Mesodermal cell (in vitro differentiated cells): ENCODE measurements around the gene IFNA21. TPM values are rescaled to one million over a fixed set of nuclear protein-coding genes. Genes with fewer than 3 reads are reported as not detected.
"Not testable (repeated sequence)": the region's sequence is repeated elsewhere in the genome, so short reads cannot be mapped to it uniquely, and the experiment has no call there.

Source experiments
- H3K27ac ChIP-seq: 2 replicates; pipeline ENCODE4 v1.7.0; 2013; ENCODE audit warnings: mild to moderate bottlenecking, low read depth, low read length, moderate library complexity; ENCODE audit not compliant: severe bottlenecking
- H3K36me3 ChIP-seq: 2 replicates; pipeline ENCODE4 v1.7.1; 2013; ENCODE audit warnings: mild to moderate bottlenecking, low read length, moderate library complexity; ENCODE audit not compliant: control insufficient read depth, insufficient read depth
- H3K4me1 ChIP-seq: one replicate; pipeline ENCODE4 v1.7.1; 2013; ENCODE audit warnings: mild to moderate bottlenecking, low read length; ENCODE audit not compliant: insufficient read depth, control insufficient read depth, poor library complexity, severe bottlenecking
- H3K4me3 ChIP-seq: 2 replicates; pipeline ENCODE4 v1.7.0; 2013; ENCODE audit warnings: low read length, control low read depth, mild to moderate bottlenecking; ENCODE audit not compliant: insufficient read depth, poor library complexity, severe bottlenecking; ENCODE audit errors: extremely low read depth
- H3K9me3 ChIP-seq: 2 replicates; pipeline ENCODE4 v1.7.1; 2013; ENCODE audit warnings: mild to moderate bottlenecking, low read length, moderate library complexity; ENCODE audit not compliant: control insufficient read depth
- WGBS, 2 experiments: methylation state at CpG; one replicate each; pipeline ENCODE4 v1.1.5; 2013; ENCODE audit warnings: missing lambda C conversion rate in 2 of 2; ENCODE audit not compliant: insufficient coverage in 2 of 2; 5-methylcytosine and 5-hydroxymethylcytosine counted together
- polyA plus RNA-seq, 2 experiments: library from polyadenylated mRNA; stranded (reverse); fragments of 50-300 nt; gene quantifications; one replicate each; pipeline ENCODE4 v1.2.3, GENCODE V29; 2013

Gene IFNA21
- not detected for polyA plus RNA-seq (2013, experiment 1 of 2)
- polyA plus RNA-seq (2013, experiment 2 of 2), result not detected

DNA sequence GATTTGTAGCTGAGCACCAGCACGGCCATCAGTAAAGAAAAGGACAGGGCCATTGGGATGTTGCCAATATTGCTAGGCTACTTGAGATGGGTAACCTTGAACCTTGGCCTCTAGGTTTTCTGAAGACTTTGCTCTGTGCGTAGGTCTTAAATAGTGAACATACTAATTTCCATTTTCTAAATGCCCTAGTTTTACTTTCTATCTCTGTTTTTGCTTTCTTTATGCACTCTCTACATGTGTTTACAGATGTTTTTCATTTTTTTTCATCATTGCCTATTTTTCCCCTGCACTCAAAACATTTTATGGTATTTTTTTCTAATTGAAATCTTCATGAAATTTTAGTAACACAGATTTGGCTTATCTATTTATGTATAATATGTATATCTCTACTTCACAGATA, at the start of gene IFNA21:
Gene IFNA21 (minus strand): TSS at position 101 of the 400 bp plus-strand sequence. CDS start 48 bp downstream, at position 53.
- H3K9me3 ChIP-seq, H3K4me1 ChIP-seq, H3K4me3 ChIP-seq, H3K27ac ChIP-seq, H3K36me3 ChIP-seq: not testable (repeated sequence)
- 93% methylated on average over 2 of the region's 2 CpGs; no CpG with 5 or more reads in 1 of the 2 experiments for WGBS, 2 experiments

DNA sequence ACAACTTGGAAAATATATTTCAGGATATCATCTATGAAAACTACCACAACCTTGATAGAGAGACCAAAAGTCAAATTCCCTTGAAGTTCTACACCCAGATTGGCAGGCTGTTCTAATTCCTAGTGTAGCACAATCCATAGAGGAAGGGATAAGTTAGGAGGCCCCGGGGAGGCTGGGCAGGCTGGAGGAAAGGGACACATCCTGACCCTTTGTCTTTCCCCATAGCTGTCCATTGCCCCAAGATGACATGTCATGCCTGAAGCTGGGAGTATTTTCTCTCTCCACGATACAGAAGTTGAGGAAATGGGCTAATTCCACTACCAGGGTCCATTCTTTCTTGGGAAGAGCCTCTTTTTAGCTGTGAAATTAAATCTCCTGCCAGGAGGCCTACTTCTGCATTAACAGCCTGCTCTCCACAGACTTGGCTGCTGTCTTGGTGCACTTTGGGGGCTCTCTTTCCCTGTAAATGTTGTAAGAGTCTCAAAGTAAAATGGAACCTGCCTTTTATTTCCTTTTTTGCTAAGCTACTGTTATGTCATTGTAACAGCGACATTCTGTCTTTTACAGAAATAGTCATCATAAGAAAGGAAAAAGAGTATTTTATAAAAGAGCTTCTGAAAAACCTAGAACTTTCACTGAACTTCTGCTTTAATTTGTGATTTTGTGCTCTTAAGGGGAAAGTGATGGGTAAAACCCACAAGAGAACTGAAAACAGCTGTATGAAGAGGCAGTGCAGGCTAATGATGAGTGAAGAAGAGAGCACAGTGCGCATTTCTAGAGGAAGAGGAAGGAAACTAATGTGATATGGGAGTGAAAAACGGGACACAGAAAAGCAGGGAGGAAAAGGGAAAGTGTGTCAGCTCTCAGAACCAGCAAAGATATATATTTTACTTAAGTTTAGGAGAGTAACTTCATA, 47.2 kb upstream of the IFNA21 start:
- H3K36me3 ChIP-seq, H3K4me3 ChIP-seq, H3K27ac ChIP-seq, H3K4me1 ChIP-seq, H3K9me3 ChIP-seq: not testable (repeated sequence)
- 14% methylated on average over 1 of the region's 5 CpGs; no CpG with 5 or more reads in 1 of the 2 experiments for WGBS, 2 experiments

DNA sequence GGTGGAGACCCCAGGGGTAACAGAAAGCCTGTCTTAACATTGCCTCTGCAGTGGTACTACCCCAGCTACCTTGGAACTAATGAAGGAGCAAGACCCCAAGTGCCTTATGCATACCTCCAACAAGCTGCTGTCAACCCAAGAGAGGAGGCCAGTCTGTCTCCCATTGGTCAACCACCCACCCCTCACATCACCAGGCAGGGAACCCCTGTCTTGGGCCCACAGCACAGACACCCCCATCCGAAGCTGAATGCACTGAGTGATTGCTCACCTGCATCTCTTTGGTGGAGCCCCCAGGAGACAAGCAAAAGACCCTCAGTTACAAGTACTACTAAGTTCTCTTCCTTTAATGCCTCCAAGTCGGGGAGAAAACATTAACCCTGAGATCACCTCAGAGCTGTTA, 45.7 kb upstream of the IFNA21 start:
- not testable (repeated sequence) for H3K27ac ChIP-seq, H3K4me1 ChIP-seq, H3K36me3 ChIP-seq, H3K4me3 ChIP-seq, H3K9me3 ChIP-seq
- 78% methylated on average over 2 of the region's 2 CpGs; no CpG with 5 or more reads in 1 of the 2 experiments for WGBS, 2 experiments

DNA sequence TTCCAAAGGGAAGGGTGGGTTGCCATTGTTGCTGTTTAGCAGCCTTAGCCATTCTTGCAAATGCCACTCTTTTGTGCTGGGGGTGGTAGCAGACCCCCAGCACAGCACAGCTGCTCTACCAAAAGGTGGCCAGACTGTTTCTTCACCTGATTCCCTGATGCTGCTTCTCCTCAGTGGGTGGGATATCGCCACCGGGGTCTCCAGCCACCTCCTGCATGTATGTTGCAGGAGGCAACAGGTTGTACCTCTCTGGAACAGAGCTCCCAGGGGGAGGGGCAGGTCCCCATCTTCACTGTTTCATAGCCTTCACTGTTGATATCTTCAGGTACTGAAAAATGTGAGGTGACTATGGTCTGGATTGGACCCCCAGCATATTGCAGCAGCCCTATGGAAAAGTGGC, 44.3 kb upstream of the IFNA21 start:
- 100% methylated on average over 1 of the region's 2 CpGs; no CpG with 5 or more reads in 1 of the 2 experiments for WGBS, 2 experiments
- H3K4me1 ChIP-seq, H3K9me3 ChIP-seq, H3K4me3 ChIP-seq, H3K27ac ChIP-seq, H3K36me3 ChIP-seq: not testable (repeated sequence)

DNA sequence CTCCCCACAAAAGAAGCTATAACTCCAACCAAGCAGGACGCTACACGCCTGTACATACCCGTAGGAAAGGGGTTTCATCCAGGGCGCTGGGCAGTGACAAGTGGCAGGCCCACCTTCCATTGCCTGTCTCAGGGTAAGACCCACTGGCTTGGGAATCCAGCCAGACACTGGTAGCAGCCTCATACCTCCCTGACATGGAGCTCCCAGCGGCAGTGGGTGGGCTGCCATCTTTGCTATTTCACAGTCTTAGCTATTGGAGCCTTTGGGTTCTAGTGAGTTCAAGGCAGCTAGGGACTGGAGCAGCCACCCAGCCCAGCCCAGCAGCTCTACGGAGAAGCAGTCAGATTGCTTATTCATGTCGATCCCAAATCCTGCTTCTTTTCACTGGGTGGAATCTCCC, 43.9 kb upstream of the IFNA21 start:
- Histone ChIP-seq H3K4me3 (no peak overlapping the region), H3K36me3 (no peaks in the 10 kb centered on the region), H3K9me3 (no peaks in the 10 kb centered on the region), H3K4me1 (no peaks in the 10 kb centered on the region), H3K27ac (no peak overlapping the region)
- WGBS, 2 experiments, result 90 to 95% methylated on average over 7 of the region's 7 CpGs

DNA sequence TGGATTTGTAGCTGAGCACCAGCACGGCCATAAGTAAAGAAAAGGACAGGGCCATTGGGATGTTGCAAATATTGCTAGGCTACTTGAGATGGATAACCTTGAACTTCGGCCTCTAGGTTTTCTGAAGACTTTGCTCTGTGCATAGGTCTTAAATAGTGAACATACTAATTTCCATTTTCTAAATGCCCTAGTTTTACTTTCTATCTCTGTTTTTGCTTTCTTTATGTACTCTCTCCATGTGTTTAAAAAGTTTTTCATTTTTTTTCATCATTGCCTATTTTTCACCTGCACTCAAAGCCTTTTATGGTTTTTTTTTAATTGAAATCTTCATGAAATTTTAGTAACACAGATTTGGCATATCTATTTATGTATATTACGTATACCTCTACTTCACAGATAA, 40.6 kb upstream of the IFNA21 start, which contains the start of gene IFNA10:
Gene IFNA10 (minus strand): TSS at position 101 of the 400 bp plus-strand sequence. CDS start 46 bp downstream, at position 55.
- not testable (repeated sequence) for H3K4me3 ChIP-seq, H3K9me3 ChIP-seq, H3K27ac ChIP-seq, H3K4me1 ChIP-seq, H3K36me3 ChIP-seq
- no CpG with 5 or more reads among the region's 3 CpGs for WGBS, 2 experiments

DNA sequence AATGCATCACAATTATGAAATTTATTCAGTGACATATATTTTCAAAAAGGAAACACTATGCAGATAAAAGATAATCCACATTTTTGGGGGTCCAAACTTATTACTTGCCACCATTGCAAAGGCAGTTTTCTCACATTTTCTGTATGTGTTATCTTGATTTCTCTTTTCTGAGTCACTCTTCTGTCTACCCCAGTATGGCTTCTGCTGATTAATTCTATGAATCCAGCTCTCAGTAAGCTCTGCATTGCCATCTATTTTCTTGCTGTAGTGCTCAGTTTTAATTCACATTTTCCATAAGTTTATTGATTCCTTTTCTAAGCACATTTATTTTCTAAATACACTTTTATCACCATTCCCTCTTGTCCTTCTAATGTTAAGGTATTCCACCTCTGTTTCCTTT, 38.7 kb upstream of the IFNA21 start:
- Histone ChIP-seq H3K4me3 (no peak overlapping the region), H3K4me1 (no peaks in the 10 kb centered on the region), H3K36me3 (no peaks in the 10 kb centered on the region), H3K27ac (no peak overlapping the region), H3K9me3 (no peaks in the 10 kb centered on the region)

DNA sequence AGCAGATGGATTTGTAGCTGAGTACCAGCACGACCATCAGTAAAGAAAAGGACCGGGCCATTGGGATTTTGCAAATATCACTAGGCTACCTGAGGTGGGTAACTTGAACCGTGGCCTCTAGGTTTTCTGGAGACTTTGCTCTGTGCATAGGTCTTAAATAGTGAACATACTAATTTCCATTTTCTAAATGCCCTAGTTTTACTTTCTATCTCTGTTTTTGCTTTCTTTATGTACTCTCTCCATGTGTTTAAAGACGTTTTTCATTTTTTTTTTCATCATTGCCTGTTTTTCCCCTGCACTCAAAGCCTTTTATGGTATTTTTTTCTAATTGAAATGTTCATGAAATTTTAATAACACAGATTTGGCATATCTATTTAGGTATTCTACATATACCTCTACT, 35.6 kb upstream of the IFNA21 start, which contains the start of gene IFNA7:
Gene IFNA7 (minus strand): TSS at position 101 of the 400 bp plus-strand sequence. CDS start 40 bp downstream, at position 61.
- WGBS, 2 experiments, result 79 to 83% methylated on average over 2 of the region's 4 CpGs
- H3K4me3 ChIP-seq, H3K9me3 ChIP-seq, H3K36me3 ChIP-seq, H3K4me1 ChIP-seq, H3K27ac ChIP-seq: not testable (repeated sequence)

DNA sequence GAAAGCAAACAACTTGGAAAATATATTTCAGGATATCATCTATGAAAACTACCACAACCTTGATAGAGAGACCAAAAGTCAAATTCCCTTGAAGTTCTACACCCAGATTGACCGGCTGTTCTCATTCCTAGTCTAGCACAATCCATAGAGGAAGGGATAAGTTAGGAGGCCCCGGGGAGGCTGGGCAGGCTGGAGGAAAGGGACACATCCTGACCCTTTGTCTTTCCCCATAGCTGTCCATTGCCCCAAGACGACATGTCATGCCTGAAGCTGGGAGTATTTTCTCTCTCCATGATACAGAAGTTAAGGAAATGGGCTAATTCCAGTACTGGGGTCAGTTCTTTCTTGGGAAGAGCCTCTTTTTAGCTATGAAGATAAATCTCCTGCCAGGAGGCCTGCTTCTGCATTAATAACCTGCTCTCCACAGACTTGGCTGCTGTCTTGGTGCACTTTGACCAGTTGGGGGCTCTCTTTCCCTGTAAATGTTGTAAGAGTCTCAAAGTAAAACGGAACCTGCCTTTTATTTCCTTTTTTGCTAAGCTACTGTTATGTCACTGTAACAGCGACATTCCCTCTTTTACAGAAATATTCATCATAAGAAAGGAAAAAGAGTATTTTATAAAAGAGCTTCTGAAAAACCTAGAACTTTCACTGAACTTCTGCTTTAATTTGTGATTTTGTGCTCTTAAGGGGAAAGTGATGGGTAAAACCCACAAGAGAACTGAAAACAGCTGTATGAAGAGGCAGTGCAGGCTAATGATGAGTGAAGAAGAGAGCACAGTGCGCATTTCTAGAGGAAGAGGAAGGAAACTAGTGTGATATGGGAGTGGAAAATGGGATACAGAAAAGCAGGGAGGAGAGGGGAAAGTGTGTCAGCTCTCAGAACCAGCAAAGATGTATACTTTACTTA, 28.7 kb upstream of the IFNA21 start:
- not testable (repeated sequence) for H3K4me3 ChIP-seq, H3K9me3 ChIP-seq, H3K4me1 ChIP-seq, H3K27ac ChIP-seq, H3K36me3 ChIP-seq
- WGBS, 2 experiments, result 50 to 67% methylated on average over 1 of the region's 6 CpGs

DNA sequence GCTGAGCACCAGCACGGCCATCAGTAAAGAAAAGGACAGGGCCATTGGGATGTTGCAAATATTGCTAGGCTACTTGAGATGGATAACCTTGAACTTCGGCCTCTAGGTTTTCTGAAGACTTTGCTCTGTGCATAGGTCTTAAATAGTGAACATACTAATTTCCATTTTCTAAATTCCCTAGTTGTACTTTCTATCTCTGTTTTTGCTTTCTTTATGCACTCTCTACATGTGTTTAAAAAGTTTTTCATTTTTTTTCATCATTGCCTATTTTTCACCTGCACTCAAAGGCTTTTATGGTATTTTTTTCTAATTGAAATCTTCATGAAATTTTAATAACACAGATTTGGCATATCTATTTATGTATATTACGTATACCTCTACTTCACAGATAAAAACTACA, 21.0 kb upstream of the IFNA21 start, which contains the start of gene IFNA4:
Gene IFNA4 (minus strand): TSS at position 101 of the 400 bp plus-strand sequence. CDS start 56 bp downstream, at position 45.
- H3K36me3 ChIP-seq, H3K9me3 ChIP-seq, H3K4me3 ChIP-seq, H3K4me1 ChIP-seq, H3K27ac ChIP-seq: not testable (repeated sequence)
- WGBS, 2 experiments, result no CpG with 5 or more reads among the region's 3 CpGs
